NCI-H2227 treated with DMSO at 0.1 percent for 48 hours (cell line): ENCODE data around the gene C3orf20.
A peak's percentile ranks its signal among the peaks of the same experiment; 100 is the strongest.
"Not testable (repeated sequence)": the region's sequence is repeated elsewhere in the genome, so short reads cannot be mapped to it uniquely, and the experiment has no call there.

Source experiments
- DNase-seq: peaks from one replicate; lab custom pipeline; 2025; lab: John Stamatoyannopoulos, UW

Gene C3orf20

GRCh38 chr3:14700891-14701290, 25.9 kb downstream of the C3orf20 start:
- no peak for DNase-seq

DNA sequence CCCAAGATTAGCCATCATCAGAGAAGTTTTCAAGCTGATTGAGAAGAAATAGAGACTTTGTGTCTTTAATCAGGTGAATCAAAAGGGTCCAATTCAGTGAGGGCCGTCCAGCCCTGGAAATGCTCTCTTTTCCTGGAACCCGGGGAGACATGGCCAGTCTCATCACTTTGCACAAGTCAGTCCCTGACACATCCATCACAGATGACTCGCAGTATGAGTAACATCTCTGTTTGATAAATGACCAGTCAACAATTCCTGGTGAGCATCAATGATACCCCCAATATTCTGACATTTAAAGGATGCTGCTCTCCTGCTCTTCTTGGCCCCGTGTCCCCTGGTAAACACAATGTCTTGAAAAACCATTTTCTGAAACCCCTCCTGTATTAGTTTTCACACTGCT, 26.7 kb downstream of the C3orf20 start:
- DNase-seq = no peak

DNA sequence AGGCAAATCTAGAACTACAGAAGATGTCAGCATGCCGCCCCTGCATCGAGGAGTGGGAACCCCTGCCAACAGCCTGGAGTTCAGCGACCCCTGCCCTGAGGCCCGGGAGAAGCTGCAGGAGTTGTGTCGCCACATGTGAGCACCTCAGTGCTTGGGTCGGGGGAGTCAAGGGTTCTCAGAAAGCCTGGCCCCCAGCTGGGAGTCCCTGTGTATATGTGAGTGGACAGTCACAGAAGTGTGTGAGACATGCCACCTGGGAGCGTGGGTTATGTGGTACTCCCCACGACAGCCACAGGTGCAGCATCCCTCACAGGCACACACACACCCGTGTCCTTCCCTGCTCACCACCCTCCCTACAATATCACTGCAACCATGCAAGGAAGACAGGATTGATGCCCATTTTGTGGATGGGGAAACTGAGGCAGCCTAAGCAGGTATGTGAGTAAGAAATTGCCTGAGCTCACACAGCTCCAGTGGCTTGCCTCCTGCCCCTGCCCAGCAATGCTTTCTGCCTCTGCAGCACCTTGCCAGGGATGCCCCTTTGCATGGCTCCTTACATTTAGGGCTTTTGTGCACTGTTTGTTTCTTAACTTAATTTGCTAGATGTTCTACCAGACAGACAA, 28.3 kb downstream of the C3orf20 start:
- no peak for DNase-seq

DNA sequence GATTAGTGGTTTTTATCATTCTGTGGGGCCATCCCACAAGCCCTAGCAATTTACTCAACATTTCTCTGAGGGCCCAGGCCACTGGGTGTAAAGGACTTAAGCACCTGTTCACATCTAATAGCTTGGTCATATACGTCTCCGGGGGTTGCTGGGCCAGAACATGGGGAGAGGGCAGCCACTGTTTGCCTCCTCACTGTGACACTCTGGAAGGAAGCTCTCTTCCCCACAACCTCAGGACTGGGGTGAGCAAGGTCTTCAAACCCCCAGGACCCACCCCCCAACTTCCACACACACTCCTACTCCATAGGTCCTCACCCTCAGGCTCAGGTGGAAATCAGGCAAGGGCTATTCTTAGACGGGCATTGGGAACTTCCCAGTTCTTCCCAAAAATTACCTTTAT, 28.9 kb downstream of the C3orf20 start:
- DNase-seq = no peak

DNA sequence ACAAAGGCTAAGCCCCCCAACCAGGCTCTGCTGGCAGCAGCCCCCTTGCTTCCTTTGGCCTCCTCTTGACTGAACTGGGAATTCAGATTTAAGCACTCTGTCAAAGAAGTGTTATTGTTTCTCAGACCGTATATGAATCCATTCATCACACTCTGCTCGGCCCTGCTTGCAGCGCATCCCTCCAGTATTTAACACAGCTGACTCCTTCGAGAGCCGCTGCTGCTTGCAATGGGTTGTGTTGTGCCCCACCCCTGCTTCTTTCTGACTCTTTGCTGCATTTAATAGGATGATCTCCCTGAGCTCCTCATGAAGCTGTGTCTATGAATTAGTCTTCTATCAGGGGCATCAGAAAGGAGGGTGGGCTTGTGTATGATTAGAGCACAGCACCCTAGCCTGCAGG, 31.2 kb downstream of the C3orf20 start:
- DNase-seq = peak; percentile 2

- no peak for DNase-seq
Observed at GRCh38 chr3:14716591-14716990, 41.6 kb downstream of the C3orf20 start.

GRCh38 chr3:14717307-14717706, 42.4 kb downstream of the C3orf20 start:
- DNase-seq = no peak

DNA sequence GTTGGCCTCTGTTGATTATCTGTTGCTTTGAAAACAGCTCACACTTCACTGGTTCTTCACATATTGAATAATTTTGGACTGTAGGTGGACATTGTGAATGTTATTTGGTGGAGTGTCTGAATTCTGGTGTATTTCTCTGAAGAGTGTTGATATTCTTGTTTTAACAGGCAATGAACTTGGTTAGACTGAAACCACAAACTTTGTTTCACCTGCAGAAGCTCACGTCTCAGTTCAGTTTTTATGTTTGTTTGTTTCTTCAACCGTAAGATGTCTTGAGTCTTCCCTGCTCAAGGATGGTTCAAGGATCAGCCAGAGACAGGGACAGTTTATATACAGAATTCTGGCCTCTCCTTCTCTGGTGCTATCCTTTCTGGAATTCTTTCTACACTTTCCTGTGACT, 43.6 kb downstream of the C3orf20 start:
- DNase-seq = no peak

- no peak for DNase-seq
Observed at GRCh38 chr3:14719006-14719405, 44.1 kb downstream of the C3orf20 start.

DNA sequence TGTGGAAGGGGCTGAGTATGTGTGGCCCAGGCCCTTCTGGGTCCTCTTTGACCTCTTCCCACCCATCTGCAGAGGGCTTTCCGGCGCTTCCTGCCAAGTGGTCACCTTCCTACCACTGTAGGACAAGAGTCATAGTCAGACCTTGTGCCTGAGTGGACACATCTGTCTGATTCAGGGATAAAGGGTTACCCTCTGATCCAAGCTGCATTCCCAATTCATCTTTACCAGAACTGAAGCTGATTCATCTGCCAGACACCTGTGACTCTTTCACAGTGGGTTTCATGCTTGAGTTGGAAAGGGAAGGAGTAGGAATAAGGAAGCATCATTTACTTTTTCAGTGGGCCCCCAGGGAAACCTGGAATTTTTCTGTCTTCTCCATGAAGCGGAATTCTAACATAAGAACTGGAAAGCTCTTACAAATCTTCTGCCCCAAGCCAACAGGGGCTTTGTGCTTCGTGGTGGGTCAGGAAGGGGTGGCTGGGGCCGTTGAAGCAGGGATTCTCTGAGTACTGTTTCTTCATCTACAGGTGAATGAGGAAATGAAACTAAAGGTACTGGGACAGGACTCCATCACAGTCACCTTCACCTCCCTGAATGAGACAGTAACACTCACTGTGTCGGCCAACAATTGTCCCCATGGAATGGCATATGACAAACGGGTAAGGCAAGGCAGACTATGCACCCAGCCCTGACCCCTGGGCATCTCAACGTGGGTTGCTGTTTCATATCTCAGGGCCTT, 46.4 kb downstream of the C3orf20 start:
- DNase-seq = no peak

DNA sequence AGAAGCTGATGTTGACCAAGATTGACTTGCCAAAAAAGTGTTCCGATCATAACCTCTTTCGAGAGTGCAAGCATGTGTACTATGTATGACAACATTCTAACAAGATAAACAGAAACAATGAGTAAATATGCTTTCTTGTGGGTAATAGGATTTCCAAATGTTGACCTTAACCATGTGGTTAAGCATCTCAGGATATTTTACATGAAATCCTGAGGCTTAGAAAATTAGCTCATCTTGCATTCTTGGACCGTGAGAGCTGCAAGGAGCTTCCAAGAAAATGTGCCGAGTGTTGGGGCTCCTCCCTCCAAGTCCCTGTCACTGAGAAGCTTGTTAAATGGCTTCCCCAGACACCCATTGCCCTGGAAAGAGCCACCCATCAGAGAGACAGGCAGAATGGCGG, 50.1 kb downstream of the C3orf20 start:
- no peak for DNase-seq

GRCh38 chr3:14725564-14726440, 50.9 kb downstream of the C3orf20 start:
- no peak for DNase-seq

DNA sequence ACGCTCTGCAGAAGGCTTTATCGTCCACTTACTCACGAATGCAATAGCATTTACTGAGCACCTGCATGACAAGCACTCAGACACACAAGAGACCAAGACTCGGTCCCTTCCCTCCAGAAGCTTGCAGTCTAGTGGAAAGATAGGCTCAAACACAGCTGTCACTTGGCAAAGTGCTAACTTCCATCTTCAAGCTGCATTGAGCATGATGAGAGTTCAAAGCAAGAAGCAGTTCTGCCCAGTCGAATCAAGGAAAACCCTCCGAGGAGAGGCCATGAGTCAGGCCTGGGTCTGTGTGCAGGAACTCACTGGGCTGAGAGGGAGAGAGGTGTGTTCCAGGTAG, 51.5 kb downstream of the C3orf20 start:
- DNase-seq = no peak

DNA sequence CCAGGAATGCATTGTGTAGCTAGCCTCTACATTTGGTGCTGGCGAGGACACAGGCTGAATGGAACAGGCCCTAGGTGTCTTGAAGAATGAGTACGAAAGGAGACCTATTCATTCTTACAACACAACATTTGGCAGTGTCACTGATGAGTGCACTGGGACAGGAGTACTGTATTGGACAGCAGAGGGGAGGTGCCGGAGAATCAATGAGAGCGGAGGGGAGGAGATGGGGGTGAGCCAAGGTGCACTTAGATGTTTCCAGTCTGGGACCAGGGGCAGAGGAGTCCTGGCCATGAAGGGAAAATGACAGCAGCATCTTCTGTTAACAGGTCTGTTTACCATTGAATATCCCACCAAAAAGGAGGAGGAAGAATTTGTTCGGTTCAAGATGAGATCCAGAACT, 53.2 kb downstream of the C3orf20 start:
- no peak for DNase-seq

DNA sequence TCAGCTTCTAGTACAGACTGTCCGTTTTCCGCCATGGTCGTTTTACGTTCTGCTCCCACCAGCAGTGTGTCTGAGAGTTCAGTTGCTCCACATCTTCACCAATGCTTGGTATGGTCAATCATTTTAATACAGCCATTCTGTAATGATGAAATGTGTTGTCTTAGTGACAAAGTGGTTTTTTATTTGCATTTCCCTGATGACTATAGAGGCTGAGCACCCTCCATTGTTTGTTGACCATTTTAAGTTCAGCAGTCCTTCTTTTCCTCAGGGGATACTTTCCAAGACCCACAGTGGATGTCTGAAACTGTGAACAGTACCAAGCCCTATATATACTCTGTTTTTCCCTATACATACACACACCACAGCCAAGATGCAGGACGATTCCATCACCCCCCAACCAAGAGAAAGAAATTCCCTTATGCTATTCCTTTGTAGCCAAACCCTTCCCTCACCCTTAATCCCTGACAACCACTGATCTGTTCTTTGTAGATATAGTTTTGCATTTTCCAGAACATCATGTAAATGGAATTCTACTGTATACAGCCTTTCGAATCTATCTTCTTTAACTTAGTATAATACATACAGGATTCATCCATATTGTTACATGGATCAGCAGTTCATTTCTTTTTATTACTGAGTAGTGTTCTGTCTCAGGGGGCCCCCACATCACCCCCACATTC, 55.9 kb downstream of the C3orf20 start:
- no peak for DNase-seq

DNA sequence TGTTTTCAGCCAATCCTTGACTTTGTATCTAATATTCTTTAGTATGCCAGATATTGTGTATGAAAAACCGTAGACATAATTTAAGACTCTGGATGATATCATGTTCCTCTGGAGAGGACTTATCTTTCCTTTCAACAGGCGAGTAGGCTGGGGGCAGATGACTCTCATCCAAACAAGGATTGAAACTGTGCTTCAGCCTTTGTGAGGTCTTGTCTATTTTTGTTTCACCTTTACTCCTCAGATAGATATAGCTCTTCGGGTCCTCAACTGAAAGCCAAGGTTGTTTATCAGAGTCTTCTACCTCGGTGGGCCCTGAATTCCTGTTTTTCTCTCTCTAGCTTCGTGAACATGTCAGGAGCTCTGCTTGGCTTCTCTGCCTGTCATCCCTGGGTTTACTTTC, 66.0 kb downstream of the C3orf20 start:
- no peak for DNase-seq

DNA sequence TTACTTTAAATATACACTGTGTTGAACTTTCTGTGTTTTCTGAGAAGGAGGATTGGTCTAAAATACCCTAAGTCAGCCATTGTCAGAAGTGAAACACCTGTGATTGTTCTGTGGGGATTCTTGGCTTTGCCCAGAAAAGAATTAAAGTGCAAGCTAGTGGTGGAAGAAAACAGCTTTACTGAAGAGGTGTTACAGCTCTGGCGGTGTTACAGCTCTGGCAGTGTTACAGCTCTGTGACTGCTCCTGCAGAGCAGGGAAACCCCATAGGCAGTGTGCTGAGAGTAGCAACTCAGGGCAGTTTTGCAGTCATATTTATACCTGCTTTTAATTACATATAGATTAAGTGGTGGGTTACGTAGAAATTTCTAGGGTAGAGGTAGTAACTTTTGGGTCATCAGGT, 66.6 kb downstream of the C3orf20 start:
- DNase-seq = no peak

DNA sequence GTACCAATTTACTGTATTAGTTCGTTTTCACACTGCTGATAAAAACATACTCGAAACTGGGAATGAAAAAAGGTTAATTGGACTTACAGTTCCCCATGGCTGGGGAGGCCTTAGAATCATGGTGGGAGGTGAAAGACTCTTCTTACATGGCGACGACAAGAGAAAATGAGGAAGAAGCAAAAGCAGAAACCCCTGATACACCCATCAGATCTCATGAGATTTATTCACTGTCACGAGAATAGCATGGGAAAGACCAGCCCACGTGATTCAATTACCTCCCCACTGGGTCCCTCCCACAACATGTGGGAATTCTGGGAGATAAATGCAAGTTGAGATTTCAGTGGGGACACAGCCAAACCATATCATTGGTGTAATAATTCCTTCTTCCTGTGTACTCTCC, 69.6 kb downstream of the C3orf20 start:
- DNase-seq = no peak

- no peak for DNase-seq
Observed at GRCh38 chr3:14750650-14751049, 75.7 kb downstream of the C3orf20 start.

- not testable (repeated sequence) for DNase-seq
Observed at GRCh38 chr3:14752979-14753378, 78.0 kb downstream of the C3orf20 start.

- DNase-seq = no peak
Observed at GRCh38 chr3:14757153-14757700, 82.3 kb downstream of the C3orf20 start.

DNA sequence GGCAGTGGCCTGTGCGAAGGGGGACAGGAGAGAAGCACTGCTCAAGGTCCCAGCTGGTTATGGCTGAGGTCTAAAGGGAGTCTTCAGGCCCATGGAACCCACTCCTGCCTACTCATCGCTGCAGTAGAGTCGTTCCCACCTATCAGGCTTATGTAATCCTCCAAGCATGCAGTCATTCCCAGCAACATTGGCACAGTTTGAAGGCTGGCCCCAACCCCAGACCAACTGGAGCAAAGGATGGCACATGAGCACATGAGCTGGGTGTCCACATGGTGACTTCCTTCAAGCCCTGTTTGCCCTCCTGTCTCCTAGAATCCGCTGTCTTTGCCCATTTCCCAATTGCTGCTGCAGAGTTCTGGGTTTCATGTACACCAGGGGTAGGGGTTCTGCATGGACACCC, 83.4 kb downstream of the C3orf20 start:
- DNase-seq = no peak
